HL-60 (cell line): ENCODE measurements around the gene ADARB1.
"Not testable (repeated sequence)": the region's sequence is repeated elsewhere in the genome, so short reads cannot be mapped to it uniquely, and the experiment has no call there.

Experiments
- DNase-seq, 2 experiments: peaks; one replicate each; pipeline ENCODE4 v3.0.0-alpha.2; 2010 to 2020; ENCODE audit warnings: low read depth in 1 of 2, low spot score in 1 of 2
- H3K27ac ChIP-seq: fragments of 250-450 bp; sonication (Bioruptor Pico); replicated peaks from 2 replicates; pipeline ENCODE4 v1.5.1; 2020; ENCODE audit warnings: mild to moderate bottlenecking, moderate library complexity
- H3K27me3 ChIP-seq: fragments of 250-450 bp; sonication (Bioruptor Pico); 2 replicates; pipeline ENCODE4 v1.5.1; 2021; ENCODE audit warnings: mild to moderate bottlenecking, moderate library complexity; ENCODE audit not compliant: insufficient read depth, poor library complexity, severe bottlenecking
- H3K4me3 ChIP-seq: replicated peaks from 2 replicates; pipeline ENCODE4 v1.5.1; 2011; ENCODE audit warnings: mild to moderate bottlenecking, control low read depth, low read length; ENCODE audit not compliant: insufficient read depth
- GABPA ChIP-seq: IDR thresholded peaks from 2 replicates; pipeline ENCODE4 v1.6.1; 2012; ENCODE audit warnings: low read depth
- POLR2AphosphoS5 ChIP-seq: IDR thresholded peaks from 2 replicates; pipeline ENCODE4 v1.6.1; 2012; ENCODE audit warnings: low read depth
- SPI1 ChIP-seq: IDR thresholded peaks from 2 replicates; pipeline ENCODE4 v1.6.1; 2012; ENCODE audit warnings: low read depth, mild to moderate bottlenecking, borderline replicate concordance
- TF ChIP-seq, protein P1 (sequence below): IDR thresholded peaks from one replicate; pipeline ENCODE4 v1.5.1; 2011; ENCODE audit warnings: low read length, control low read depth, inconsistent platforms; ENCODE audit not compliant: insufficient read depth
- TF ChIP-seq, protein P2 (sequence below): IDR thresholded peaks from 2 replicates; pipeline ENCODE4 v1.6.1; 2012; ENCODE audit warnings: low read depth; ENCODE audit not compliant: insufficient replicate concordance

Gene ADARB1

DNA sequence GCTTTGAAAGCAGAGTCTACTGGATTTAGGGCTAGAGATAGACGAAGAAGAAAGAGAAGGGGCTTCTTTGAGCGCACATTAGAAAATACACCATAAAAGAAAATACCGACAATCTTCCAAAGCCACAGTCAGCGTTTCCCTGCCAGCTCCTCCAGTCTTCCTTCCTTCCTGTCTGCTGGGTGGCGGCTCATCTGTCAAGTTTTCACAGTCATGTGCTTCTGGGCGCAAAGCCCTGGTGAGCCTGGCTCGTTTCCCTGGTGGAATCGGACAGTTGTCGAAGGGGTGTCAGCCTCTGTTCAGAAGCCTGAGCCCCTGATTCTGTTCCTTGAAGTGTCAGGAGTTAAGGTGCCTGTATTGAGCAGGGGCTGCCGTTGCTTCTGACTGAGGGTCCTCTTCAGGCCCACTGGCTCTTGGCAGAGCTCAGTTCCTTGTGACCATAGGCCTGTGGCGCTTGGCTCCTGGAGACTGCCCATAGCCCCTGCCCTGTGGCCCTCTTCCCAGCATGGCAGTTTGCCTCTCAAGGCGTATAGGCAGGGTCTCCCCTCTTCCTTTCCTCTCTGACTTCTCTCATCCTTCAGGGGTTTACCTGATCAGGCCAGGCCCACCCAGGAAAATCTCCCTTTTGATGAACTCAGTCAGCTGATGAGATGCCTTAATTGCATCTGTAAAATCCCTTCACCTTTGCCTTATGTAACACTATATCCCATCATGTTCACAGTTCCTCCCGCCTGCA, 58.6 kb downstream of the ADARB1 start:
- DNase-seq, result no peak

DNA sequence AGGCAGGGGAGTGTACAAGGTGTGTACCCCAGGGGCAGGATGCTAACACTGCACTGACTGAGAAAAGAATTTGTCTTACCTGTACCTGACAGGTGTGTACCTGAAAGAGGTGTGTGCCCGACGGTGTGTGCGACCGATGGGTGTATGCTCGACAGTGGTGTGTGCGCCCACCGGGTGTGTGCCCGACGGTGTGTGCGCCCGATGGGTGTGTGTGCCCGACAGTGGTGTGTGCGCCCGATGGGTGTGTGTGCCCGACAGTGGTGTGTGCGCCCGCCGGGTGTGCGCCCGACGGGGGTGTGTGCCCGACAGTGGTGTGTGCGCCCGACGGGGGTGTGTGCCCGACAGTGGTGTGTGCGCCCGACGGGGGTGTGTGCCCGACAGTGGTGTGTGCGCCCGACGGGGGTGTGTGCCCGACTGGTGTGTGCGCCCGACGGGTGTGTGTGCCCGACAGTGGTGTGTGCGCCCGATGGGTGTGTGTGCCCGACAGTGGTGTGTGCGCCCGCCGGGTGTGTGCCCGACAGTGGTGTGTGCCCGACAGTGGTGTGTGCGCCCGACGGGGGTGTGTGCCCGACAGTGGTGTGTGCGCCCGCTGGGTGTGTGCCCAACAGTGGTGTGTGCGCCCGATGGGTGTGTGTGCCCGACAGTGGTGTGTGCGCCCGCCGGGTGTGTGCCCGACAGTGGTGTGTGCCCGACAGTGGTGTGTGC, 59.3 kb downstream of the ADARB1 start:
- H3K27me3 ChIP-seq, H3K4me3 ChIP-seq, DNase-seq, H3K27ac ChIP-seq: not testable (repeated sequence)

More for the DNA sequence above, 58.6 kb downstream of the ADARB1 start:
- TF ChIP-seq, protein P1, sequence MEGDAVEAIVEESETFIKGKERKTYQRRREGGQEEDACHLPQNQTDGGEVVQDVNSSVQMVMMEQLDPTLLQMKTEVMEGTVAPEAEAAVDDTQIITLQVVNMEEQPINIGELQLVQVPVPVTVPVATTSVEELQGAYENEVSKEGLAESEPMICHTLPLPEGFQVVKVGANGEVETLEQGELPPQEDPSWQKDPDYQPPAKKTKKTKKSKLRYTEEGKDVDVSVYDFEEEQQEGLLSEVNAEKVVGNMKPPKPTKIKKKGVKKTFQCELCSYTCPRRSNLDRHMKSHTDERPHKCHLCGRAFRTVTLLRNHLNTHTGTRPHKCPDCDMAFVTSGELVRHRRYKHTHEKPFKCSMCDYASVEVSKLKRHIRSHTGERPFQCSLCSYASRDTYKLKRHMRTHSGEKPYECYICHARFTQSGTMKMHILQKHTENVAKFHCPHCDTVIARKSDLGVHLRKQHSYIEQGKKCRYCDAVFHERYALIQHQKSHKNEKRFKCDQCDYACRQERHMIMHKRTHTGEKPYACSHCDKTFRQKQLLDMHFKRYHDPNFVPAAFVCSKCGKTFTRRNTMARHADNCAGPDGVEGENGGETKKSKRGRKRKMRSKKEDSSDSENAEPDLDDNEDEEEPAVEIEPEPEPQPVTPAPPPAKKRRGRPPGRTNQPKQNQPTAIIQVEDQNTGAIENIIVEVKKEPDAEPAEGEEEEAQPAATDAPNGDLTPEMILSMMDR, result no peak
- TF ChIP-seq POLR2AphosphoS5 (no peak), SPI1 (no peak), GABPA (no peak)
- TF ChIP-seq, protein P2, sequence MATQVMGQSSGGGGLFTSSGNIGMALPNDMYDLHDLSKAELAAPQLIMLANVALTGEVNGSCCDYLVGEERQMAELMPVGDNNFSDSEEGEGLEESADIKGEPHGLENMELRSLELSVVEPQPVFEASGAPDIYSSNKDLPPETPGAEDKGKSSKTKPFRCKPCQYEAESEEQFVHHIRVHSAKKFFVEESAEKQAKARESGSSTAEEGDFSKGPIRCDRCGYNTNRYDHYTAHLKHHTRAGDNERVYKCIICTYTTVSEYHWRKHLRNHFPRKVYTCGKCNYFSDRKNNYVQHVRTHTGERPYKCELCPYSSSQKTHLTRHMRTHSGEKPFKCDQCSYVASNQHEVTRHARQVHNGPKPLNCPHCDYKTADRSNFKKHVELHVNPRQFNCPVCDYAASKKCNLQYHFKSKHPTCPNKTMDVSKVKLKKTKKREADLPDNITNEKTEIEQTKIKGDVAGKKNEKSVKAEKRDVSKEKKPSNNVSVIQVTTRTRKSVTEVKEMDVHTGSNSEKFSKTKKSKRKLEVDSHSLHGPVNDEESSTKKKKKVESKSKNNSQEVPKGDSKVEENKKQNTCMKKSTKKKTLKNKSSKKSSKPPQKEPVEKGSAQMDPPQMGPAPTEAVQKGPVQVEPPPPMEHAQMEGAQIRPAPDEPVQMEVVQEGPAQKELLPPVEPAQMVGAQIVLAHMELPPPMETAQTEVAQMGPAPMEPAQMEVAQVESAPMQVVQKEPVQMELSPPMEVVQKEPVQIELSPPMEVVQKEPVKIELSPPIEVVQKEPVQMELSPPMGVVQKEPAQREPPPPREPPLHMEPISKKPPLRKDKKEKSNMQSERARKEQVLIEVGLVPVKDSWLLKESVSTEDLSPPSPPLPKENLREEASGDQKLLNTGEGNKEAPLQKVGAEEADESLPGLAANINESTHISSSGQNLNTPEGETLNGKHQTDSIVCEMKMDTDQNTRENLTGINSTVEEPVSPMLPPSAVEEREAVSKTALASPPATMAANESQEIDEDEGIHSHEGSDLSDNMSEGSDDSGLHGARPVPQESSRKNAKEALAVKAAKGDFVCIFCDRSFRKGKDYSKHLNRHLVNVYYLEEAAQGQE, result no peak
- no peak overlapping the region for H3K27ac ChIP-seq
- H3K27me3 ChIP-seq, result no peaks in the 10 kb centered on the region
- no peak overlapping the region for H3K4me3 ChIP-seq

DNA sequence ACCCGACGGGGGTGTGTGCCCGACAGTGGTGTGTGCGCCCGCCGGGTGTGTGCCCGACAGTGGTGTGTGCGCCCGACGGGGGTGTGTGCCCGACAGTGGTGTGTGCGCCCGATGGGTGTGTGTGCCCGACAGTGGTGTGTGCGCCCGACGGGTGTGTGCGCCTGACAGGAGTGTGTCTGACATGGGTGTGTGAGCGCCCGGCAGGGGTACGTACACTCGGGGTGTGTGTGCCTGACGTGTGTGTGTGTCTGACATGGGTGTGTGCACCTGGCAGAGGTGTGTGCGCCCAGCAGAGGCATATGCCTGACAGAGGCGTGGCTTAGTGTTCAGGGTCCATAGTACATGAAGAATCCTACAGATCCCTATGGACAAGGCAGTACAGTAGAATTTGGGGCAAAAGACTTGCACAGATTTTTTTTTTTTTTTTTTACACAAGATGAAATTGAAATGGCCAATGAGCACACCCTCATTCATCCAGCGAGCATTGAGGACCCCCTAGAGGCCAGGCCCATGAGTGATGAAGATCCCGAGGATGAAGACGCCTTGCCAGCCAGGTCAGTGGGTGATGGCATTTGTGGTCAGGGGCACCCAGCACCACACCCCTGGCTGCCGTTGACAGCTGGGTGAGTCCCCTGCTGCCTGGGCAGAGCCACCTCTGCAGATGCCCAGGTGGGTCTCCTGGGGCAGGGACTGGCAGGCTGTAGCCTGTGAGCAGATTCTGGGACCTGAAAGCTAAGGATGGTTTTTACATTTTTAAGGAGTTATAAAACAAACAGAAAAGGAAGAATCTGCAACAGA, 60.1 kb downstream of the ADARB1 start:
- no peak overlapping the region for H3K4me3 ChIP-seq
- DNase-seq, result no peak
- H3K27me3 ChIP-seq, result no peaks in the 10 kb centered on the region
- TF ChIP-seq, protein P2, result no peak
- TF ChIP-seq, protein P1, result no peak
- TF ChIP-seq SPI1, result no peak
- no peak for TF ChIP-seq GABPA
- no peak for TF ChIP-seq POLR2AphosphoS5
- H3K27ac ChIP-seq, result no peak overlapping the region

DNA sequence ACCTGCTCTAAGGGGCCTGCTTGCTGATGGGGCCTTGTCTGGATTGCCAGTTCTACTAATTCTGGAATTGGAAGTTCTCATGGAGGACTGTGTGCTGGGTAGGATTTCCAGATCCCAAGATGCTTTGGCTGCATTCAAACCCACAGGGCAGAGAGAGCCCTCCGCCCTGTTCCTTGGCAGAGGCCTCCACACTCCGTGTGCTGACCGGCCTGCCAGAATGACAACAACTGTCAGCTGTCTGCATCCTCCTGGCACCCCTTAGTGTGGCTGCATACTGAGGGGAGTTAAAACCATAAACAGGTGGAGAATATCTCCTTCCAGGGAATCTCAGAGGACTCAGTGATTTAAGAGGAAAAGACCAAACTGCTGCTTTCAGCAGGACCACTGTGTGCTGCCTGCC, 60.7 kb downstream of the ADARB1 start:
- Histone ChIP-seq H3K27ac (no peak overlapping the region), H3K4me3 (no peak overlapping the region), H3K27me3 (no peaks in the 10 kb centered on the region)
- DNase-seq, result no peak
- TF ChIP-seq SPI1 (no peak), POLR2AphosphoS5 (no peak), GABPA (no peak)
- TF ChIP-seq, protein P1, result no peak
- TF ChIP-seq, protein P2, result no peak
